Fibroblast of mammary gland (primary cell): Measurements from ENCODE around the gene PLBD1.

ENCODE experiments used
- DNase-seq: peaks from one replicate; pipeline ENCODE4 v3.0.0-alpha.2; 2010; ENCODE audit warnings: low read depth
- H3K4me3 ChIP-seq: 2 replicates; pipeline ENCODE4 v1.5.1; 2011; ENCODE audit warnings: low read depth, mild to moderate bottlenecking, low read length, moderate library complexity; ENCODE audit not compliant: control insufficient read depth
- TF ChIP-seq, protein P1 (sequence below): conservative IDR thresholded peaks from 2 replicates; pipeline ENCODE4 v1.5.1; 2011; ENCODE audit warnings: low read depth, low read length, inconsistent platforms; ENCODE audit not compliant: control insufficient read depth, insufficient read depth

Gene PLBD1, protein sequence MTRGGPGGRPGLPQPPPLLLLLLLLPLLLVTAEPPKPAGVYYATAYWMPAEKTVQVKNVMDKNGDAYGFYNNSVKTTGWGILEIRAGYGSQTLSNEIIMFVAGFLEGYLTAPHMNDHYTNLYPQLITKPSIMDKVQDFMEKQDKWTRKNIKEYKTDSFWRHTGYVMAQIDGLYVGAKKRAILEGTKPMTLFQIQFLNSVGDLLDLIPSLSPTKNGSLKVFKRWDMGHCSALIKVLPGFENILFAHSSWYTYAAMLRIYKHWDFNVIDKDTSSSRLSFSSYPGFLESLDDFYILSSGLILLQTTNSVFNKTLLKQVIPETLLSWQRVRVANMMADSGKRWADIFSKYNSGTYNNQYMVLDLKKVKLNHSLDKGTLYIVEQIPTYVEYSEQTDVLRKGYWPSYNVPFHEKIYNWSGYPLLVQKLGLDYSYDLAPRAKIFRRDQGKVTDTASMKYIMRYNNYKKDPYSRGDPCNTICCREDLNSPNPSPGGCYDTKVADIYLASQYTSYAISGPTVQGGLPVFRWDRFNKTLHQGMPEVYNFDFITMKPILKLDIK

DNA sequence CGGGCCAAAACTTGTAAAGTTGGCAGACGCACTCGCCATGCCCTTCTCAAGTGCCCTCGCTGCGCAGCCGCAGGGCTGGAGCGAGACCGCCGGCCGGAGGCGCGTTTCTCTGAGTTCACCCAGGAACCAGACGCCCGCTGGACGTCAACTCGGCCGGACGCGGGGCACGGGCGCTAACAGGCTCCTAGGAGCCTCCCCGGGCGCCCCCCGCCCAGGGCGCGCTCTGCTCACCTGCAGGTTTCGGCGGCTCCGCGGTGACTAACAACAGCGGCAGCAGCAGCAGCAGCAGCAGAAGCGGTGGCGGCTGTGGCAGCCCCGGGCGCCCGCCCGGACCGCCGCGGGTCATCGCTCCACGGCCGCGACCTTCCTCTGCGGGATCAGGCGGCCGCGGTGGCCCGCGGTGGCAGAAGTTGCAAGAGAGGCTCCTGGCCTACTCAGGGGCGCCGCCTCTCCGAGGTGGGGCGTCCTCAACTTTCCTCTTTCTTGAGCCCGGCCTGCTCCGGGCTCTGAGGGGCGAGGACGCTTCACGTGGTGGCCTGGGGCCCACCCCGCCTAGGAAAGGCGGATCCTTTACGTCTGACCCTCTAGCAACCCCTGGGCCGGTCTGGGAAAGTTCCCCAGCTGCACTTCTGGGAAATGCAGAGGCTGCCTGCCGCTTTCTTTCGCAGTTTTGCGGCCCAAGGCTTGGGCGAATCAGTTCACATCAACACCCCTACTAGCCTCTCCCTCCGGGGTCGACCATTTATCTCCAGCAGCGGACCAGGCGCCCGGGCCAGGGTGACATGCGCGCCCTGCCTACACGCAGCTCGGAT is at the start of gene PLBD1:
PLBD1 (minus strand) TSS at position 533 of the 812 bp plus-strand sequence; CDS start at position 346, 187 bp downstream.
- TF ChIP-seq, protein P1, sequence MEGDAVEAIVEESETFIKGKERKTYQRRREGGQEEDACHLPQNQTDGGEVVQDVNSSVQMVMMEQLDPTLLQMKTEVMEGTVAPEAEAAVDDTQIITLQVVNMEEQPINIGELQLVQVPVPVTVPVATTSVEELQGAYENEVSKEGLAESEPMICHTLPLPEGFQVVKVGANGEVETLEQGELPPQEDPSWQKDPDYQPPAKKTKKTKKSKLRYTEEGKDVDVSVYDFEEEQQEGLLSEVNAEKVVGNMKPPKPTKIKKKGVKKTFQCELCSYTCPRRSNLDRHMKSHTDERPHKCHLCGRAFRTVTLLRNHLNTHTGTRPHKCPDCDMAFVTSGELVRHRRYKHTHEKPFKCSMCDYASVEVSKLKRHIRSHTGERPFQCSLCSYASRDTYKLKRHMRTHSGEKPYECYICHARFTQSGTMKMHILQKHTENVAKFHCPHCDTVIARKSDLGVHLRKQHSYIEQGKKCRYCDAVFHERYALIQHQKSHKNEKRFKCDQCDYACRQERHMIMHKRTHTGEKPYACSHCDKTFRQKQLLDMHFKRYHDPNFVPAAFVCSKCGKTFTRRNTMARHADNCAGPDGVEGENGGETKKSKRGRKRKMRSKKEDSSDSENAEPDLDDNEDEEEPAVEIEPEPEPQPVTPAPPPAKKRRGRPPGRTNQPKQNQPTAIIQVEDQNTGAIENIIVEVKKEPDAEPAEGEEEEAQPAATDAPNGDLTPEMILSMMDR, result no peak
- DNase-seq, result peak; percentile 50
- peak within 1 kb of the TSS; percentile 44 for H3K4me3 ChIP-seq

DNA sequence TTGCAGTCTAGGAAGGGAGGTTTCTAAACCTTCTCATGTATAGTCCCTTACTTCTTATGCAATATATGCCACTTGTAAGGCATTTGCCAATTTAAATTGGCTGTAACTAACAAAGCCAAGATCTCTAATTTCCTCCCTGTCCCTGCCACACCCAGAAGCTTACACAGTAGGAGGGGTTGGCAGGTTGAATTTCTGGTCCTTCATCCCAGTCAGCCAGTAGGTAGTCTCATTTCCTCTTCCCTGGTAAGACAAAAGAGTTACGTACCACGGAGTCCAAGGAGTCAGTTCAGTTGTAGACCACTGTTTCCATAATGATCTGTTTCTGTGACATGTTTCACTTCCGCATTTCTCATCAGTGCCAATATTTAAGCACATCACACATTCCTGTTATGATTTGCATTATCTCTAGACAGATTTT is 47.0 kb upstream of the PLBD1 start:
- no peak overlapping the region for H3K4me3 ChIP-seq
- TF ChIP-seq, protein P1, result no peak
- no peak for DNase-seq

DNA sequence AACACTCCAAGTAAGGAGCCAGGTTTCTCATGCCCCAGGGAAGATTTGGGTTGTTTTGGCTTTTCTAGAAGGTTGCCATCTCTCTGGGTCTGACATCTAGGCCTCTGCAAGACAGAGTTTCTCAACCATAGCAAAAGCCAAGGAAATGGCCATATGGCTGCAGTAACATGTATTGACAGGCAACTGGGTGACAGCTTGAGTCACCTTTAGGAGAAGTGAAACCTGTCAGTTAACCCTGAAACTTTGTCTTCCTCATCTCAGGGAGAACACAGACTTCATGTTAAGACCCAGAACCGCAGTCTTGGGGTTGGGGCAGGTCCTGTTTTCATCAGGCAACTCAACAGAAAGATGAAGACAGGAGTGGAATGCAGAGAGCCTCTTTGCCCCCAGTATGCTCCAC is 46.0 kb upstream of the PLBD1 start:
- DNase-seq, result no peak

DNA sequence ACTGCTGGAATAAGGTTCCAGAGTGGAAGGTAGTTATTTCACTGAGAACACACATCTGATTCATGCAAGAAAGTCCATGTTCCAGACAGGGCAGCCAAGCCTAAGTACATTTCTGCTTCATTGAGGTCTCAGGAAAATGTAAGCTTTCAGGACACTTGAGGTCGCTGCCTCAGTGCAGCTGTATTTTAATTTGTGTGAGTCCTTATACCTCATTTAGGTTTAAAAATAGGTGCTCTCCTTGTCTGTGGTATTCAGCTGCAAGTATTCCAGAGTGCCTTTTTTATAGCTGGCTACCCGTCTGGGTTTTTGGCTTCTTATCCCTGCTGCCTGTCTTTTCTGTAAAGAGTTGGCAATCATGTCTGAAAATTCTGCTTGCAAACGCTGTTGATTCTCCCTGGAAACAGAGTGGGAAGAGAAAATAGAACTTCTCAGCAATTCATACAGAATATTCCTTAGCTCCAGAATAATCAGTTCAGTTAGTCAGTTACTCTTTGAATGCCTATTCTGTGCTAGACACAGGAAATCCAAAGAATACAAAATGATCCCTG is 45.3 kb upstream of the PLBD1 start:
- no peak for DNase-seq
- TF ChIP-seq, protein P1, result no peak
- no peak overlapping the region for H3K4me3 ChIP-seq

More for the DNA sequence above, 46.0 kb upstream of the PLBD1 start:
- TF ChIP-seq, protein P1, result no peak
- no peak overlapping the region for H3K4me3 ChIP-seq

DNA sequence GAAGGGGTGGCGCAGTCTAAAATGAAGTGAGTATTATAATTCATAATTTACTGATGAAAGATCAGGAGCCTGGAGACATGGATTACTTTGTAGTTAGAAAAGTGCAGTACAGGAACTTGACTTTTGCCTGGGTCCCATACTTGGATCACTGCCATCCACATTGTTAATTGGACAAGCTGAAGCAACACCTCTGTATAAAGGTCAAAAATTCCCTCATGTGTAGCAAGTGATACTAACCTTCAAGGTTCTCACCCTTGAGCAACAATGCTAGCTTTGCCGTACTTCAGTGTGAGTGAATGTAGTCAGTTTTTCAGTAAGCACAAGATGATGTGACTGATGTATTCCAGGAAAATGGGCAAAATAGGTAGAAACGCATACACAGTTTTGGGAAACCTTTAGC is 44.6 kb upstream of the PLBD1 start:
- no peak overlapping the region for H3K4me3 ChIP-seq
- TF ChIP-seq, protein P1, result no peak
- DNase-seq, result no peak

DNA sequence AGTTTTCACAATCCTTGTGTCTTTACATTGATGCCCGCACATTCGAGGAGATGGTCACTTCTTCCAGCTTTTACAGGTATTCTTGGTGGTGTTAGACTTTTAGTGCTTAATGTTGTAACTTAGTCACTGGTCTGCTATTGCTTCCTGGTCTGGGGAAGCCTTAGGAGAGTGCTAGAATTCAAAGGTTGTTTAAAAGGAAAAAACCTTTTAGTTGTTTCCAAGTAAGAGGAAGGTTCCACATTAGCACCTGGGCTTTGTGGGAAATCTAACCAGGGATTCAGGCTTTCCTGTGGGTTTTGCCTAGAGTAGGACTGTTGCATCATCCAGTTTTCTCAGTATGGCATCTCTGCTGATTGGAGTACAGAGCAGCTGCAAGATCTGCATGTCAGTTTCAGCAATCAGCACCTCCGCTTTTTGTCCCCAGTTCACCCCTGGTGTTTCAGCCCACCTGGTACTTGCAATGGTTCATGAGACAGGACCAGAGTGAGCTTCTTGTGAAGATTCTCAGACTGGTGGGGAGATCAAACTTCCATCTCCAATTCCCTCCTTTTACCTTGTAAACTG is 44.0 kb upstream of the PLBD1 start:
- no peak for DNase-seq
- no peak overlapping the region for H3K4me3 ChIP-seq
- TF ChIP-seq, protein P1, result no peak
